ENCODE data around the gene PGBD5.

PGBD5 gene

DNA sequence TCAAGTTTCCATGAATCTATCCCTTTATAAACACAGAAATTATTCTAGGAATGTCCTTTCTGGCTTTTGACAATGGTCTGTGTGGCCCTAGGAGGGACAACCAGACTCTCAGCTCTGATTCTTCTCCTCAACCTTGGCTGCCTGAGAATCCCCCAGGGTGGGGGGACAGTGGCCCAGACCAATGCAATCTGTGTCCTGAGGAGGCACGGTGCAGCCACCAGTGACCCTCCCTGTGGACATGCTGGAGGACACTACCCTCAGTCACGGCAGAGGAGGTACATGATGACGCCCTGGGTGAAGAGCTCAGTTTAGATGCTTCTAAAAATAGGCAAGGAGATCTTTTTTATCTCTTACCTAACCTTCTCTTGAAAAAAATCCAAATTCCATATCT is 91.7 kb downstream of the PGBD5 start:
- no peak overlapping the region for H3K4me3 ChIP-seq (replicated peaks; ENCODE audit: low read depth, low read length)
- DNase-seq (ENCODE audit: low read depth), result no peak
- TF ChIP-seq, protein P1, sequence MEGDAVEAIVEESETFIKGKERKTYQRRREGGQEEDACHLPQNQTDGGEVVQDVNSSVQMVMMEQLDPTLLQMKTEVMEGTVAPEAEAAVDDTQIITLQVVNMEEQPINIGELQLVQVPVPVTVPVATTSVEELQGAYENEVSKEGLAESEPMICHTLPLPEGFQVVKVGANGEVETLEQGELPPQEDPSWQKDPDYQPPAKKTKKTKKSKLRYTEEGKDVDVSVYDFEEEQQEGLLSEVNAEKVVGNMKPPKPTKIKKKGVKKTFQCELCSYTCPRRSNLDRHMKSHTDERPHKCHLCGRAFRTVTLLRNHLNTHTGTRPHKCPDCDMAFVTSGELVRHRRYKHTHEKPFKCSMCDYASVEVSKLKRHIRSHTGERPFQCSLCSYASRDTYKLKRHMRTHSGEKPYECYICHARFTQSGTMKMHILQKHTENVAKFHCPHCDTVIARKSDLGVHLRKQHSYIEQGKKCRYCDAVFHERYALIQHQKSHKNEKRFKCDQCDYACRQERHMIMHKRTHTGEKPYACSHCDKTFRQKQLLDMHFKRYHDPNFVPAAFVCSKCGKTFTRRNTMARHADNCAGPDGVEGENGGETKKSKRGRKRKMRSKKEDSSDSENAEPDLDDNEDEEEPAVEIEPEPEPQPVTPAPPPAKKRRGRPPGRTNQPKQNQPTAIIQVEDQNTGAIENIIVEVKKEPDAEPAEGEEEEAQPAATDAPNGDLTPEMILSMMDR (IDR thresholded peaks at IDR 0.05; ENCODE audit: low read length, missing control alignments), result no peak

DNA sequence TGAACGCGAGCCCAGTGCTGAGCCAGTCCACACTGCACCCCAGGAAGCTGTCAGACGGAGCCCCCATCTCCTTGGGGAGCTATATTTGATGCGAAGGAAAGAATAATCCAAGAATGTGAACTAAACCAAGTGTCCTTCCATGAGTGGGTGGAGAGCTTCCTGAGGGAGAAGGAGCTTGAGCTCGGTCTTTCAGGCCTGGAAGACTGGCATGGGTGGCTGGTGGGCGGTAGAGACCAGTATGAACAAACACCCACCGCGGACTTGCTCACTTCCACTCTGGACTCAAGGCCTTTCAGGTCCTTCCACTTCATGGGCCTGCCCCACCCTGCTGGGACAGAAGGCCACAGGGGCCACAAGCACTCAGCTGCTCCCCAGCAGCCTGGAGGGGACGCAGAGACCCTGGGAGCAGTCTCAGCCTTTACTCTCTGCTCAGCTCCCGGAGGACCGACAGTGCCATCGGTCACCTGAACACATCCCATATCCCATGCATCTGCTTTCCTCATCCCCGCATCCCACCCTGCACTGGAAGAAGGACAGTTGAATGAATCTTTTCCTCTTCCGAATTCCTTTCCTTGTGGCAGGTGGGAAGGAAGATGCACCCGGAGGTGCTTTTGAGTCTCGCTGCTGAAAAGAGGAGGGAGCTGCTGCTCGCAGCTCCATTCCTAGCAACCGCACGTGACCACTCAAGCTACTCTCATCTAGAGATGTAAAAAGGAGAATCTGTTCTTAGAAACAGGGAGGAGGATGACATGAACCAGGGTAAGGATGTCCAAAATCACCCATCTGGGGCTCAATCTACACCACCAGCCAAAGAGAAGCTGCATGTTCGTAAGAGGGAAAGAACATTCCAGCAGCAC is 92.3 kb downstream of the PGBD5 start:
- no peak overlapping the region for H3K4me3 ChIP-seq (replicated peaks; ENCODE audit: low read depth, low read length)
- TF ChIP-seq, protein P1 (IDR thresholded peaks at IDR 0.05; ENCODE audit: low read length, missing control alignments), result no peak
- no peak for DNase-seq (ENCODE audit: low read depth)

DNA sequence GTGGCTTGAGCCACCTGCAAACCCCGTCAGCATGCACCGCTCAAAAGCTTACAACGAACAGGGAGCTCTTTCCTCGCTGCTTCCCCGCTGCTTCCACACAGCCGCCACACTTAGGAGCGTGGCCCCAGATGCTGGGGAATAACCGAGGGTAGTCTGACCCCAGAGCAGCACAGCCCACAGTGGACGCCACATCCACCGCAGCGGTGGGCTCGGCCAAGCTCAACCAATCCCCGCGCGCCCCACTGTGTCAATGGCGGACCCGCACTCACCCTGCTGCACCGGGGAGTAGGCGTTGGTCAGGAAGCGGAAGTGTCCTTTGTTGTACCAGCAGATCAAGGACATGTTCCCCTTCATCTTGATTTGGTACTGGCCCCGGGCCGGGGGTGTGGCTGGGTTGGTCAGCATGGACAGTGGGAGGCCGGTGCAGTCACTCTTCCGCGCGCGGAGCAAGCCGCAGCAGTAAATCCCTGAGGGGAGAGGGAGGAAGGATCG is 93.5 kb downstream of the PGBD5 start:
- TF ChIP-seq, protein P1 (IDR thresholded peaks at IDR 0.05; ENCODE audit: low read length, missing control alignments), result no peak
- H3K4me3 ChIP-seq (replicated peaks; ENCODE audit: low read depth, low read length), result no peak overlapping the region
- no peak for DNase-seq (ENCODE audit: low read depth)

DNA sequence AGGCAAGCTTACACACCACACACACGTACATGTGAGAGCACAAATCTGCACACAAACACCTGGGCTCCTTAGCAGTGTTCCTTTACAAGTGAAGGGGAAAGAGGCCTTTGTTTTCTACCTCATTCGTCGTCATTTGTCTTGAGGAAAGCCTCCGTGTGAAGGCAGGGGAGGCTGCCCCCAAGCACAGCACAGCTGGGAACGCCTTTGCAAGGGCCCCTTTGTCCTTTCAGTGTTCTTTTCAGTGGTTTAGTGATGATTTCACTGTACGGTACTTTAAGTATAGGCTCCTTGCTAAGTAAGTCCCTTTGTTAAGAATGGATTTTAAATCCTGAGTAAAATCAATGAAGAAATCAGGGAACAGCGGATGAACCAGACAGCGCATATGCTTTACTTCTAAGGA is 94.1 kb downstream of the PGBD5 start:
- H3K4me3 ChIP-seq (replicated peaks; ENCODE audit: low read depth, low read length), result no peak overlapping the region
- TF ChIP-seq, protein P1 (IDR thresholded peaks at IDR 0.05; ENCODE audit: low read length, missing control alignments), result no peak

DNA sequence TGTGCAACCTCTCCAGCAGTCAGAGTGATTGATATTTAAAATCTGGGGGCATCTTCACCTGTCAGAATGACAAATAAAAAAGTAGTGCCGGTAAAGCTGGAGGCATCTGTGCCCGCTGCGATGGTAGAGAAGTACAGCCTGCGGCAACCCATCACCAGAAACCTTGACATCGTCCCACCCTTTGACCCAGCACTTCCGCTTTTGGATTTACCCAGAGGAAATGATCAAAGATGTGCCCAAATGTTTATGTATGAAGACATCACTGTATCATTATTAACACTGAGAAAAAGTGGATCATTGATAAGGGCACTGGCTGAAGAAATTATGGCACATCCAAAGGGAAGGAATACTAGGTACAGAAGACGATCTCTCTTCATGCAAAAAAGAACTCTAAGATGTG is 96.0 kb downstream of the PGBD5 start:
- DNase-seq (ENCODE audit: low read depth), result no peak
- TF ChIP-seq, protein P1 (IDR thresholded peaks at IDR 0.05; ENCODE audit: low read length, missing control alignments), result no peak
- no peak overlapping the region for H3K4me3 ChIP-seq (replicated peaks; ENCODE audit: low read depth, low read length)

More for the DNA sequence above, 94.1 kb downstream of the PGBD5 start:
- no peak for DNase-seq (ENCODE audit: low read depth)

DNA sequence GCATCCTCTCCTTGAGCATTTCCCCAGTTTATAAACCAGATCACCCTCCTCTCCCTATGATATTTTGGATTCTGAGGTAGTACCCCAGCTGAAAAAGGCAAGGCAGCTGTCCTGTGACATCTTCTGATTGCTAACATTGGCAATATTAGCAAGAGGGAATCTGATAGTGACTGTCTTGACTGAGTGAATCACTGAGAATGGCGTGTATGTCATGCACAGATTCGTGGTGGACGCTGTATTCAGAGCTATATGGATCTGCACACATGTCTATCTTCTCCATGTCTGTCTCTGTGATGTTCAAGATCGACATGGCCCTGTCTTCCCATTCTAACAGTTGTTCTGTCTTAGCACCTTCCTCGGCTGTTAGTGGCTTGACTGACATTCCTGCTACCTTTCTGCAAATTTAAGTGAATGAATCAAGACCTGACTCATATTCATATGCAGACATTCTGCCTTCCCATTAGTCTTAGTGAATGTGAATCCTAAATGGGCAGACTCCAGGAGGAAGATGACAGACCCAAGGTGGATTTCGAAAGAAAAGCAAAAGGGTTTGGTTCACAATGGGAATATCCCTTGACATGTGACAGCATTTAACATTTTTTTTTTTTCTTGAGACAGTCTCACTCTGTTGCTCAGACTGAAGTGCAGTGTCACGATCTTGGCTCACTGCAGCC is 97.7 kb downstream of the PGBD5 start:
- TF ChIP-seq, protein P1 (IDR thresholded peaks at IDR 0.05; ENCODE audit: low read length, missing control alignments), result no peak
- H3K4me3 ChIP-seq (replicated peaks; ENCODE audit: low read depth, low read length), result no peak overlapping the region
- DNase-seq (ENCODE audit: low read depth), result no peak

All from fibroblast of pulmonary artery (primary cell).